Measurements from ENCODE around the gene NBEAL2. TPM values are rescaled to one million over a fixed set of nuclear protein-coding genes. Genes with fewer than 3 reads are reported as not detected.

The NBEAL2 gene
- total RNA-seq, 4 donors from 2014 or later, result 17.4 to 113 (median 33.6) TPM

GRCh38 chr3:46974421-46975171 is 4.9 kb upstream of the NBEAL2 start:
- no peak for TF ChIP-seq CTCF (IDR thresholded peaks at IDR 0.05)
- no peak for DNase-seq (ENCODE audit: low spot score)
- ATAC-seq (ENCODE audit: low FRiP score), result no peak

GRCh38 chr3:46976326-46977190 is 2.9 kb upstream of the NBEAL2 start, which contains the start of gene CCDC12:
Gene CCDC12 (minus strand): TSS chr3:46976745. CDS start chr3:46976732, 13 bp downstream.
- DNase-seq (ENCODE audit: low spot score) (peak; percentile 84), ATAC-seq (ENCODE audit: low FRiP score) (peak; percentile 90)
- no peak for TF ChIP-seq CTCF (IDR thresholded peaks at IDR 0.05)

- DNase-seq (ENCODE audit: low spot score) (no peak), ATAC-seq (ENCODE audit: low FRiP score) (no peak)
- no peak for TF ChIP-seq CTCF (IDR thresholded peaks at IDR 0.05)
These were observed 1.7 kb upstream of the NBEAL2 start for GRCh38 chr3:46977811-46978195.

GRCh38 chr3:46978381-46978780 is 1.1 kb upstream of the NBEAL2 start:
- no peak for DNase-seq (ENCODE audit: low spot score)
- TF ChIP-seq CTCF (IDR thresholded peaks at IDR 0.05), result no peak
- ATAC-seq (ENCODE audit: low FRiP score), result no peak

- TF ChIP-seq CTCF (IDR thresholded peaks at IDR 0.05), result no peak
- ATAC-seq (ENCODE audit: low FRiP score), result no peak
These were observed 562 bp downstream of the NBEAL2 start for GRCh38 chr3:46979958-46980497.

GRCh38 chr3:46981932-46982471 is 2.5 kb downstream of the NBEAL2 start:
- ATAC-seq (ENCODE audit: low FRiP score) (no peak), DNase-seq (ENCODE audit: low spot score) (no peak)
- no peak for TF ChIP-seq CTCF (IDR thresholded peaks at IDR 0.05)

More at GRCh38 chr3:46979958-46980497, 562 bp downstream of the NBEAL2 start:
- no peak for DNase-seq (ENCODE audit: low spot score)

All from omental fat pad (tissue), 4 donors.